Measurements from ENCODE around the gene PYCR2. TPM values are rescaled to one million over a fixed set of nuclear protein-coding genes. Genes with fewer than 3 reads are reported as not detected.

The PYCR2 gene
- total RNA-seq, 2 experiments from 2014 or later: 136 to 181 TPM

- Histone ChIP-seq H3K79me2 (ENCODE audit: insufficient read depth, low read depth, low read length) (no peaks in the 10 kb centered on the region), H3K4me1 (ENCODE audit: insufficient read depth, low read length, poor library complexity, severe bottlenecking) (peaks cover 32% of the 10 kb centered on the region), H2AFZ (ENCODE audit: low read length) (no peak overlapping the region), H3K9me2 (ENCODE audit: insufficient read depth, low read length) (no peaks in the 10 kb centered on the region), H4K20me1 (ENCODE audit: insufficient read depth, low read length) (no peaks in the 10 kb centered on the region), H3K4me2 (ENCODE audit: low read length) (no peak overlapping the region), H3K36me3 (ENCODE audit: insufficient read depth, low read length) (no peaks in the 10 kb centered on the region), H3K27ac (ENCODE audit: low read depth, low read length, poor library complexity, severe bottlenecking) (no peak overlapping the region), H3K9me3 (ENCODE audit: low read length) (no peaks in the 10 kb centered on the region), H3K4me3 (ENCODE audit: low read depth, low read length, poor library complexity, severe bottlenecking) (no peak overlapping the region)
- no TSS peak for BruUV-seq (replicated peaks)
- no peak for DNase-seq (ENCODE audit: low spot score)
- TF ChIP-seq CTCF (conservative IDR thresholded peaks at IDR 0.05; ENCODE audit: low read length): no peak
- TF ChIP-seq EZH2phosphoT487 (IDR thresholded peaks at IDR 0.05; ENCODE audit: borderline replicate concordance, low read depth, low read length): no peak
- ChIA-PET POLR2A (interaction anchor here (0.5 to 4.6 kb wide), 3 partner anchors 11 to 52 kb away, joined by 3 to 56 read pairs (median 4); partner anchors contain the start of gene PYCR2), CTCF (ENCODE audit: unreplicated experiment) (interaction anchor here (1.0 kb wide), 1 partner anchor 10 kb away, joined by 4 read pairs; no protein-coding TSS in a partner anchor)
- intact Hi-C loops (cut with micrococcal nuclease; ENCODE audit: unreplicated experiment): no loop called here
Measured at GRCh38 chr1:225934711-225935110, 10.7 kb upstream of the PYCR2 start.

GRCh38 chr1:225933072-225933471 is 9.0 kb upstream of the PYCR2 start:
- peaks cover 37% of the 10 kb centered on the region for H3K4me1 ChIP-seq (ENCODE audit: insufficient read depth, low read length, poor library complexity, severe bottlenecking)
- CTCF ChIA-PET (ENCODE audit: unreplicated experiment): no interaction called here
- H4K20me1 ChIP-seq (ENCODE audit: insufficient read depth, low read length): no peaks in the 10 kb centered on the region
- H3K4me2 ChIP-seq (ENCODE audit: low read length): no peak overlapping the region
- no peak for DNase-seq (ENCODE audit: low spot score)
- no peaks in the 10 kb centered on the region for H3K9me3 ChIP-seq (ENCODE audit: low read length)
- intact Hi-C loops (cut with micrococcal nuclease; ENCODE audit: unreplicated experiment): no loop called here
- POLR2A ChIA-PET: interaction anchor here (0.9 to 2.3 kb wide), 6 partner anchors 8 to 51 kb away, joined by 3 to 10 read pairs (median 5); partner anchors contain the start of genes LEFTY2, PYCR2 and TMEM63A
- TF ChIP-seq EZH2phosphoT487 (IDR thresholded peaks at IDR 0.05; ENCODE audit: borderline replicate concordance, low read depth, low read length): no peak
- TF ChIP-seq CTCF (conservative IDR thresholded peaks at IDR 0.05; ENCODE audit: low read length): no peak
- BruUV-seq (replicated peaks): no TSS peak
- no peaks in the 10 kb centered on the region for H3K36me3 ChIP-seq (ENCODE audit: insufficient read depth, low read length)
- H3K27ac ChIP-seq (ENCODE audit: low read depth, low read length, poor library complexity, severe bottlenecking): no peak overlapping the region
- H3K79me2 ChIP-seq (ENCODE audit: insufficient read depth, low read depth, low read length): no peaks in the 10 kb centered on the region
- no peaks in the 10 kb centered on the region for H3K9me2 ChIP-seq (ENCODE audit: insufficient read depth, low read length)
- no peak overlapping the region for H2AFZ ChIP-seq (ENCODE audit: low read length)
- H3K4me3 ChIP-seq (ENCODE audit: low read depth, low read length, poor library complexity, severe bottlenecking): no peak overlapping the region

DNA sequence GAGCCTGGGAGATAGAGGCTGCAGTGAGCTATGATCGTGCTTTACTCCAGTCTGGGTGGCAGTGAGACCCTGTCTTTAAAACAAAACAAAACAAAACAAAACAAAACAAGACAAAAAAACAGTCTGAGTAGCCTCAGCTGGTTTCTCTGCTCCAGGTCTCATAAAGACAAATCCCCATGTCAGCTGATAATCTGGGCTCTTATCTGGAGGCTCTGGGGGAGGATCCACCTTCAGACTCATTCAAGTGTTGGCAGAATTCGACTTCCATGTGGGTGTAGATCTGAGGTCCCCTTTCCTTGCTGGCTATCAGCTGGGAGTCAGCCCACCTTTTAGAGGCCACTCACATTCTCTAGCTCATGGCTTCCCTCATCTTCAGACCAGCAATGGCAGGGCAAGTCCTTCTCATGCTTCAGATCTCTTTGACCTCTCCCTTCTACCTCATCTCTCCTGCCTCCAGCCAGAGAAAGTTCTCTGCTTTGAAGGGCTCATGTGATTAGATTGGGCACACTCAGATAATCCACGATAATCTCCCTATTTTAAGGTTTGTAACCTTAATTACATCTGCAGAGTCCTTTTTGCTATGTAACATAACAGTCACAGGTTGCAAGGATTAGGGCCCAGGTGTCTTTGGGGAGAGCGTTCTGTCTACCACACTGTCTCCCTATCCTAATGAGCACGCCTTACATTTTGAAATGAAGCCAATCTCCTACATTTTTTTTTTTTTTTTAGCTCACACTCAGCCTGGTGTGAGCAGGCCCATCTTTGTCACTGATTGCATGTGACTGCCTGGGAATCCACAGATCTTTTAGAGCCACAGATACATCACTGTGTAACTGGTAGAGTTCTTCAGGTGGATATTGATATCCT is 7.5 kb upstream of the PYCR2 start:
- POLR2A ChIA-PET: interaction anchor here (0.5 to 2.3 kb wide), 12 partner anchors 8 to 427 kb away, joined by 3 to 10 read pairs (median 4); partner anchors contain the start of genes LEFTY2, SRP9 and TMEM63A
- H3K9me2 ChIP-seq (ENCODE audit: insufficient read depth, low read length): no peaks in the 10 kb centered on the region
- peak overlapping the region; percentile 93 for H2AFZ ChIP-seq (ENCODE audit: low read length)
- H3K4me1 ChIP-seq (ENCODE audit: insufficient read depth, low read length, poor library complexity, severe bottlenecking): peaks cover 34% of the 10 kb centered on the region
- no peaks in the 10 kb centered on the region for H3K9me3 ChIP-seq (ENCODE audit: low read length)
- no peaks in the 10 kb centered on the region for H3K36me3 ChIP-seq (ENCODE audit: insufficient read depth, low read length)
- DNase-seq (ENCODE audit: low spot score): no peak
- CTCF ChIA-PET (ENCODE audit: unreplicated experiment): no interaction called here
- H3K27ac ChIP-seq (ENCODE audit: low read depth, low read length, poor library complexity, severe bottlenecking): peak overlapping the region; percentile 13
- no peaks in the 10 kb centered on the region for H3K79me2 ChIP-seq (ENCODE audit: insufficient read depth, low read depth, low read length)
- H3K4me2 ChIP-seq (ENCODE audit: low read length): no peak overlapping the region
- no peaks in the 10 kb centered on the region for H4K20me1 ChIP-seq (ENCODE audit: insufficient read depth, low read length)
- no peak overlapping the region for H3K4me3 ChIP-seq (ENCODE audit: low read depth, low read length, poor library complexity, severe bottlenecking)
- intact Hi-C loops (cut with micrococcal nuclease; ENCODE audit: unreplicated experiment): no loop called here
- BruUV-seq (replicated peaks): no TSS peak
- TF ChIP-seq CTCF (conservative IDR thresholded peaks at IDR 0.05; ENCODE audit: low read length): no peak
- no peak for TF ChIP-seq EZH2phosphoT487 (IDR thresholded peaks at IDR 0.05; ENCODE audit: borderline replicate concordance, low read depth, low read length)
